Astrocyte (in vitro differentiated cells and primary cell): Measurements from ENCODE around the gene EIF4G3. TPM values are rescaled to one million over a fixed set of nuclear protein-coding genes. Genes with fewer than 3 reads are reported as not detected.

ENCODE experiments used
- DNase-seq: peaks from one replicate; pipeline ENCODE4 v3.0.0-alpha.2; 2010; ENCODE audit warnings: low read depth
- FAIRE-seq: peaks from 2 replicates; lab custom pipeline; 2011; peaks lifted over from hg19 to GRCh38; lab: Jason Lieb, UNC
- H2AFZ ChIP-seq: 2 replicates; pipeline ENCODE4 v1.6.0; 2012; ENCODE audit warnings: low read depth, low read length, inconsistent platforms
- H3K27ac ChIP-seq: 2 replicates; pipeline ENCODE4 v1.5.1; 2011; ENCODE audit warnings: low read depth, low read length, inconsistent platforms
- H3K27me3 ChIP-seq: 2 replicates; pipeline ENCODE4 v1.6.0; 2011; ENCODE audit warnings: low read length, inconsistent platforms; ENCODE audit not compliant: insufficient read depth
- H3K36me3 ChIP-seq: 2 replicates; pipeline ENCODE4 v1.5.1; 2011; ENCODE audit warnings: low read length, inconsistent platforms; ENCODE audit not compliant: insufficient read depth
- H3K4me1 ChIP-seq: 2 replicates; pipeline ENCODE4 v1.5.1; 2011; ENCODE audit warnings: low read length, inconsistent platforms; ENCODE audit not compliant: insufficient read depth
- H3K4me2 ChIP-seq: 2 replicates; pipeline ENCODE4 v1.6.0; 2012; ENCODE audit warnings: low read length, inconsistent platforms
- H3K4me3 ChIP-seq: 2 replicates; pipeline ENCODE4 v1.5.1; 2011; ENCODE audit warnings: low read depth, mild to moderate bottlenecking, low read length, inconsistent platforms; ENCODE audit not compliant: insufficient read depth
- H3K79me2 ChIP-seq: 2 replicates; pipeline ENCODE4 v1.6.0; 2012; ENCODE audit warnings: mild to moderate bottlenecking, low read length, inconsistent platforms; ENCODE audit not compliant: insufficient read depth
- H3K9ac ChIP-seq: 2 replicates; pipeline ENCODE4 v1.6.0; 2012; ENCODE audit warnings: mild to moderate bottlenecking, low read length, inconsistent platforms
- H3K9me3 ChIP-seq: 2 replicates; pipeline ENCODE4 v1.5.1; 2012; ENCODE audit warnings: low read depth, mild to moderate bottlenecking, low read length, inconsistent platforms; ENCODE audit not compliant: insufficient read depth
- H4K20me1 ChIP-seq: 2 replicates; pipeline ENCODE4 v1.6.0; 2012; ENCODE audit warnings: low read length, inconsistent platforms; ENCODE audit not compliant: insufficient read depth
- H3K27ac Mint-ChIP-seq: one replicate; pipeline ENCODE4 v1.8.0; 2021; ENCODE audit warnings: mild to moderate bottlenecking, mixed read lengths; ENCODE audit not compliant: unreplicated experiment
- H3K27me3 Mint-ChIP-seq: one replicate; pipeline ENCODE4 v1.8.0; 2021; ENCODE audit warnings: low read depth, mixed read lengths; ENCODE audit not compliant: unreplicated experiment
- H3K36me3 Mint-ChIP-seq: one replicate; pipeline ENCODE4 v1.8.0; 2021; ENCODE audit warnings: low read depth, mixed read lengths; ENCODE audit not compliant: unreplicated experiment
- H3K4me1 Mint-ChIP-seq: one replicate; pipeline ENCODE4 v1.8.0; 2021; ENCODE audit warnings: low read depth, mixed read lengths; ENCODE audit not compliant: unreplicated experiment
- H3K4me3 Mint-ChIP-seq: one replicate; pipeline ENCODE4 v1.8.0; 2021; ENCODE audit warnings: mild to moderate bottlenecking, moderate library complexity, mixed read lengths; ENCODE audit not compliant: unreplicated experiment
- H3K9me3 Mint-ChIP-seq: one replicate; pipeline ENCODE4 v1.8.0; 2021; ENCODE audit warnings: mild to moderate bottlenecking, mixed read lengths; ENCODE audit not compliant: unreplicated experiment
- EZH2 ChIP-seq: IDR thresholded peaks from 2 replicates; pipeline ENCODE4 v1.6.1; 2012; ENCODE audit warnings: mild to moderate bottlenecking, low read length, inconsistent platforms; ENCODE audit not compliant: insufficient read depth
- total RNA-seq: library from RNA; stranded (reverse); gene quantifications from 2 replicates; pipeline ENCODE4 v1.2.1, GENCODE V29; 2021
- TF ChIP-seq, protein P1 (sequence below): IDR thresholded peaks from 2 replicates; pipeline ENCODE4 v1.5.1; 2011; ENCODE audit warnings: low read depth, mild to moderate bottlenecking, inconsistent platforms, low read length, moderate library complexity; ENCODE audit not compliant: insufficient read depth

The EIF4G3 gene
- total RNA-seq, 1 donor from 2014 or later: 76.1 TPM

DNA sequence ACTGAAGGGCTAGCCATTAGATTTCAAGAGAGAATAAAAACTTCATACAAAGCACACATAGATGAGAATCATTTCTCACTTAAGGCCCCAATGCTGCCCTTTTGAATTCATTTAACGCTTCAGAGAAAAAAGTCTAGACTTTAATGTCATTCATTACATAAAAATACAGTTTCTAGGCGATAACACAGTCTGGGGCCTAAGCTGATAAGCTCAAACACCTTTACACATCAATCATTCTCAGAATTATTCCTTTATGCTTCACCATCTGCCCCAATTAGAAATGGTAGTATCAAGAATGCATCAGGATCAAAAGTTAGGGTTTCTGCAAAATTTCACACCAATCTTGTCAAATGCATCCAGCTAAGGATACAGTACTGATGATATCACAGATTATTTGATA, 289.5 kb downstream of the EIF4G3 start:
- Mint-ChIP-seq H3K4me3 (no peak overlapping the region), H3K27me3 (no peaks in the 10 kb centered on the region), H3K4me1 (peaks cover 17% of the 10 kb centered on the region), H3K27ac (no peak overlapping the region), H3K36me3 (peaks cover 2% of the 10 kb centered on the region), H3K9me3 (no peaks in the 10 kb centered on the region)
- TF ChIP-seq, protein P1, sequence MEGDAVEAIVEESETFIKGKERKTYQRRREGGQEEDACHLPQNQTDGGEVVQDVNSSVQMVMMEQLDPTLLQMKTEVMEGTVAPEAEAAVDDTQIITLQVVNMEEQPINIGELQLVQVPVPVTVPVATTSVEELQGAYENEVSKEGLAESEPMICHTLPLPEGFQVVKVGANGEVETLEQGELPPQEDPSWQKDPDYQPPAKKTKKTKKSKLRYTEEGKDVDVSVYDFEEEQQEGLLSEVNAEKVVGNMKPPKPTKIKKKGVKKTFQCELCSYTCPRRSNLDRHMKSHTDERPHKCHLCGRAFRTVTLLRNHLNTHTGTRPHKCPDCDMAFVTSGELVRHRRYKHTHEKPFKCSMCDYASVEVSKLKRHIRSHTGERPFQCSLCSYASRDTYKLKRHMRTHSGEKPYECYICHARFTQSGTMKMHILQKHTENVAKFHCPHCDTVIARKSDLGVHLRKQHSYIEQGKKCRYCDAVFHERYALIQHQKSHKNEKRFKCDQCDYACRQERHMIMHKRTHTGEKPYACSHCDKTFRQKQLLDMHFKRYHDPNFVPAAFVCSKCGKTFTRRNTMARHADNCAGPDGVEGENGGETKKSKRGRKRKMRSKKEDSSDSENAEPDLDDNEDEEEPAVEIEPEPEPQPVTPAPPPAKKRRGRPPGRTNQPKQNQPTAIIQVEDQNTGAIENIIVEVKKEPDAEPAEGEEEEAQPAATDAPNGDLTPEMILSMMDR: no peak
- TF ChIP-seq EZH2: no peak
- DNase-seq (no peak), FAIRE-seq (no peak)
- Histone ChIP-seq H3K9me3 (no peaks in the 10 kb centered on the region), H3K4me2 (no peak overlapping the region), H3K9ac (no peak overlapping the region), H3K27ac (no peak overlapping the region), H3K27me3 (no peaks in the 10 kb centered on the region), H4K20me1 (no peaks in the 10 kb centered on the region), H3K36me3 (peaks cover 8% of the 10 kb centered on the region), H3K4me1 (no peaks in the 10 kb centered on the region), H3K4me3 (no peak overlapping the region), H2AFZ (no peak overlapping the region), H3K79me2 (no peaks in the 10 kb centered on the region)

DNA sequence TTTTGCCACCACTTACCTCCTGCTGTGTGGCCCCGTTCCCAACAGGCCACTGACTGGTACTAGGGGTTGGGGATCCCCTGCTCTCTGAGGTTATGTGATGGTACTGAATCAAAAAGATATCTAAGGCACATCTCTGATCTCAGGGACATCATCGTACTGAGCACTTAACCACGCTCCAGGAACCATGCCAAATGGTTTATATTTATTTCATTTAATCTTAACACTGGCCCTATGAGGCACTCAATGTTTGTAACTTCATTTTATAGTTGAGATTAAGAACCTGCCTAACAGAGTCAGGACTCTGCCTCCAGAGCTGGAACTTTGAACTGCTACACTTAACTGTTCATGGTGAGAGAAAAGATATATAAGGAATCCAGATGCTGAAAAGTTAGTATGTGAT, 291.6 kb downstream of the EIF4G3 start:
- H3K36me3 Mint-ChIP-seq: peaks cover 2% of the 10 kb centered on the region
- no peaks in the 10 kb centered on the region for H3K27me3 ChIP-seq
- no peak overlapping the region for H2AFZ ChIP-seq
- H3K9me3 ChIP-seq: no peaks in the 10 kb centered on the region
- DNase-seq: peak; percentile 39
- no peak overlapping the region for H3K27ac ChIP-seq
- no peaks in the 10 kb centered on the region for H3K27me3 Mint-ChIP-seq
- H3K4me1 ChIP-seq: no peaks in the 10 kb centered on the region
- no peak for FAIRE-seq
- H3K27ac Mint-ChIP-seq: no peak overlapping the region
- no peaks in the 10 kb centered on the region for H4K20me1 ChIP-seq
- H3K79me2 ChIP-seq: no peaks in the 10 kb centered on the region
- no peaks in the 10 kb centered on the region for H3K9me3 Mint-ChIP-seq
- TF ChIP-seq, protein P1: no peak
- TF ChIP-seq EZH2: no peak
- H3K9ac ChIP-seq: no peak overlapping the region
- no peak overlapping the region for H3K4me3 Mint-ChIP-seq
- H3K4me1 Mint-ChIP-seq: peaks cover 17% of the 10 kb centered on the region
- H3K36me3 ChIP-seq: peaks cover 2% of the 10 kb centered on the region
- no peak overlapping the region for H3K4me2 ChIP-seq
- no peak overlapping the region for H3K4me3 ChIP-seq

DNA sequence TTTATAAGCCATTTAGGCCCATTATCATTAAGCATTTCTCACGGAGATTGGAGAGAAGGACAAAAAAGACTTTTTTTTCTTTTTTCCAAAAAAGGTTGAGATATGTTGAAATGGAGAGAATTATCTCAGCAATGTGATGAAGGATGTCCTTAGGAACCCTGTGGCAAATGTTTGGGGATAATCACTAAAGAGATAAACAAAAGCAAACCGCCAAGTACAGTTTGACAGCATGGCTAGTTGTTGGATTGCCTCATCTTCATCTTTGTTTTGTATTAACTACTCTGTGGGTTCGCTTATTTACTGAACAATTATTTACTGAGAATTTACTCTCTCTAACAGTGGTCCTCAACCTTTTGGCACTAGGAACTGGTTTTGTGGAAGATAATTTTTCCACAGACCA, 292.2 kb downstream of the EIF4G3 start:
- Mint-ChIP-seq H3K9me3 (no peaks in the 10 kb centered on the region), H3K4me3 (no peak overlapping the region), H3K27me3 (no peaks in the 10 kb centered on the region), H3K36me3 (peaks cover 4% of the 10 kb centered on the region), H3K4me1 (peaks cover 17% of the 10 kb centered on the region), H3K27ac (peak overlapping the region; percentile 91)
- FAIRE-seq: peak; percentile 65
- Histone ChIP-seq H3K4me3 (no peak overlapping the region), H3K9ac (no peak overlapping the region), H4K20me1 (no peaks in the 10 kb centered on the region), H3K79me2 (no peaks in the 10 kb centered on the region), H3K9me3 (no peaks in the 10 kb centered on the region), H3K4me1 (no peaks in the 10 kb centered on the region), H3K36me3 (peaks cover 4% of the 10 kb centered on the region), H2AFZ (no peak overlapping the region), H3K4me2 (no peak overlapping the region), H3K27me3 (no peaks in the 10 kb centered on the region), H3K27ac (no peak overlapping the region)
- DNase-seq: no peak
- TF ChIP-seq EZH2: no peak
- TF ChIP-seq, protein P1: no peak
